A673 (cell line): ENCODE data around the gene LRRC4C.

ENCODE experiments used
- CTCF ChIP-seq: fragments of 300-800, 200-600 bp; sonication (generic); conservative IDR thresholded peaks from 2 replicates; pipeline ENCODE4 v1.5.1; 2017; ENCODE audit warnings: low read depth, mild to moderate bottlenecking, antibody characterized with exemption, low read length, moderate library complexity, mixed read lengths
- EZH2 ChIP-seq: fragments of 200-600 bp; sonication (generic); IDR thresholded peaks from 2 replicates; pipeline ENCODE4 v1.6.1; 2017; ENCODE audit warnings: borderline replicate concordance, low read depth, mild to moderate bottlenecking, mixed read lengths, antibody characterized with exemption, low read length; ENCODE audit not compliant: poor library complexity, severe bottlenecking

- no peak for TF ChIP-seq CTCF
- no peak for TF ChIP-seq EZH2
Measured at GRCh38 chr11:40179541-40179940, 1279.9 kb downstream of the LRRC4C start.
